HG03066 (cell line): ENCODE measurements around the gene TRAF6.
A peak's percentile ranks its signal among the peaks of the same experiment; 100 is the strongest.
"Not testable (repeated sequence)": the region's sequence is repeated elsewhere in the genome, so short reads cannot be mapped to it uniquely, and the experiment has no call there.

ENCODE experiments used
- ATAC-seq: cut with Tn5 transposase; IDR thresholded peaks from one replicate; pipeline ENCODE4 v1.9.1; 2021; ENCODE audit warnings: low read depth; ENCODE audit not compliant: unreplicated experiment

TRAF6 gene

DNA sequence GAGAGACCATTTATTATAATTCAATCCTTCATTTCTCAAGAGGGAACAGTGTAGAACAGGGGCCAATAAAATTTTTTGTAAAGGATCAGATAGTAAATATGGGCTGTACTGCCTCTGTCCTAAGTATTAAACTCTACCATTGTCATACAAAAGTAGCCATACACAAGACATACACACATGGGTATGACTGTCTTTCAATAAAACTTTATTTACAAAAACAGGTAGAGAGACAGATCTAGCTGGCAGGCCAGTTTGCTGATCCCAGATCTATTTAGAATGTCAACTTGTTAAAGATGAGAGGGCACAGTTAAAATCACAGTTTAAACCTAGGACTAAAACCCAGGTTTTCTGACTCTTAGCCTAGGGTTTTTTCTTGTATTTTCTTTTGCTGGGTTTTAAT lies 16.7 kb downstream of the TRAF6 start:
- ATAC-seq = no peak

- ATAC-seq = peak; percentile 63
Measured at GRCh38 chr11:36492724-36493304, 17.3 kb downstream of the TRAF6 start.

DNA sequence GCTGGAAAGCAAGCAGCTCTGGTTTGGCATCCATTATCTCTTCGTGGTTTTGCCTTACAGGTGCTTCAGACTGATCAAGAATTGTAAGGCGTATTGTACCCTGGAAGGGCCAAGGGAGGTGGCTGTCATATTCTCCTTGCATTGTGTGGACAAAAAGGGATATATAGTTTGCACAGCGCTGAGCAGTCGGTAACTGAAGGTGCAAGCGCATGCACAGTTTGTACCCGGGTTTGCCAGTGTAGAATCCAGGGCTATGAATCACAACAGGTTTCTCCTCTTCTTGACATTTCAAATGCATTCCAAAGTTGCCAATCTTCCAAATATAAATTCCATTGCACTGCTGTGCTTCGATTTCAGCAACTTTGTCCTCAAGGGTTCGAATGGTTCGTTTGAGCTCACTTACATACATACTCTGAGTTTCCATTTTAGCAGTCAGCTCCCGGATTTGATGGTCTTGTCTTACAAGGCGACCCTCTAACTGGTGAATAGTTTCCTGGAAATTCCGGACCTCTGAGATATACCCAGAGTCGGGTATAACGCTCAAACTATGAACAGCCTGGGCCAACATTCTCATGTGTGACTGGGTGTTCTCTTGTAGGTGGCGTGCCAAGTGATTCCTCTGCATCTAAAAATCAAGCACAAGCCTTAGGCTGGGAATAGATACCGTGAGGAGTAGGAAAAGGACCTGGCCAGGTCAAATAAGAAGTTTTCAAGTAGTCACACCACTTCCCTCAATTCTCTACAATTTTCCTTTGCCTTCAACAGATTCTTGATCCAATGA lies 19.9 kb downstream of the TRAF6 start:
- ATAC-seq = no peak

GRCh38 chr11:36488096-36488495 lies 22.0 kb downstream of the TRAF6 start:
- no peak for ATAC-seq

DNA sequence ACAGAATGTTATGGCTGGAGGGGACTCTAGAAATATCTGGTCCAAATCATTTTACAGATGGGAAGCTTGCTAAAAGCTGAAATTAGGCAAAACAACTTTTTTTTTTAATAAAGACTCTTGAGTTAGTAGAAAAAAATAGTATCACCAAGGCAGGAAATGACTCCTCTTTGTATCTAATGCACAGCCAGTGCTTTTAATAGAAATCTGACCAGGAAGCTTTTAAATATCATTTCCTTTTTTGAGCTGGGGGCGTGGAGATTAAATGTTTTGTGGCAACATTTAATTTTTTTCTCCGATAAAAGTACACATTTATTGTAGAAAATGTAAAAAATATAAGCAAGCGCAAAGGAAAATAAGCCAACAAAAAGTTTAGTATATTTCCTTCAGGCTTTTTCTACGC lies 22.5 kb downstream of the TRAF6 start:
- ATAC-seq = no peak

GRCh38 chr11:36485298-36486002 lies 24.6 kb downstream of the TRAF6 start:
- ATAC-seq = no peak

DNA sequence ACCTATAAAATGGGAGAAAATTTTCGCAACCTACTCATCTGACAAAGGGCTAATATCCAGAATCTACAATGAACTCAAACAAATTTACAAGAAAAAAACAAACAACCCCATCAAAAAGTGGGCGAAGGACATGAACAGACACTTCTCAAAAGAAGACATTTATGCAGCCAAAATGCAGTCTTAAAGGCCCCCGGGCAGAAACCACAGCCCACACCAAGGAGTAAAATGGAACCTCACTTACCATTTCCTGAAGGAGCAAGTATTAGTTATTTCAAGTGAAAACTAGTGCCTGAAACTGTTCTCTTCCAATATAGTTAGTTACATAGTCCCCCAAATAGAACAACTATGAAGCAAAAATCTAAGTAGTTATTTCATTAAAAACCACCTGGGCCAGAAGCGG lies 27.0 kb downstream of the TRAF6 start:
- ATAC-seq = not testable (repeated sequence)

GRCh38 chr11:36480833-36481232 lies 29.2 kb downstream of the TRAF6 start:
- no peak for ATAC-seq

GRCh38 chr11:36478700-36479329 lies 31.3 kb downstream of the TRAF6 start:
- no peak for ATAC-seq

DNA sequence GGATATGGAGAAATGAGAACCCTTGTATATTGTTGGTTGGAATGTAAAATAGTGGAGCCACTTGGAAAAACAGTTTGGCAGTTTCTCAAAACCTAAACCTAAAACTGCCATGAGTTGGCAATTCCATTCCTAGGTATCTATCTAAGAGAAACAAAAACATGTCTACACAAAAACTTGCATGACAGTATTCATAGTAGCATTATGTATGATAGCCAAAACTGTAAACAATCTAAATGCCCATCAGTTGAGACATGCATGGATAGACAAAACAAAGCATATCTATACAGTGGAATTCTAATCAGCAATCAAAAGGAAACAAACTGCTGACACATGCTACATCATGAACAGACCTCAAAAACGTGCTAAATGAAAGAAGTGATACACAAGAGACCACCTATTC lies 34.9 kb downstream of the TRAF6 start:
- no peak for ATAC-seq

DNA sequence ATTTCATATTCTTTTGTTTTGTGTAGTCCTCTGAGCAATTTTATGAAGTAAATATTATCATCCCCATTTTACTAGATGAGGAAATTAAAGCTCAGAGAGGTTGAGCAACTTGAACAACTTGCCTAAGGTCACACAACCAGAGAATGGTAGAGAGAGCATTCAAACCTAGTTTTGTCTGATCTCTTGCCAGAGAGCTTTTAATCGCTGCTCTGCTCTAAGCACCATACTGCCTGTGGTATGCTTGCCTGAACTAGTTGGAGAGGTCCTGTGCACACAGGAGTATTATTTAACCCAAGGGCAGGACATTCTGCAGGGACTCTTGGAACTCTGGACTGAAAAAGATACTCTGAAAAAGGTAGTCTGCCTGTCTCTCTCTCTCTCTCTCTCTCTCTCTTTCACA lies 38.5 kb downstream of the TRAF6 start:
- no peak for ATAC-seq

DNA sequence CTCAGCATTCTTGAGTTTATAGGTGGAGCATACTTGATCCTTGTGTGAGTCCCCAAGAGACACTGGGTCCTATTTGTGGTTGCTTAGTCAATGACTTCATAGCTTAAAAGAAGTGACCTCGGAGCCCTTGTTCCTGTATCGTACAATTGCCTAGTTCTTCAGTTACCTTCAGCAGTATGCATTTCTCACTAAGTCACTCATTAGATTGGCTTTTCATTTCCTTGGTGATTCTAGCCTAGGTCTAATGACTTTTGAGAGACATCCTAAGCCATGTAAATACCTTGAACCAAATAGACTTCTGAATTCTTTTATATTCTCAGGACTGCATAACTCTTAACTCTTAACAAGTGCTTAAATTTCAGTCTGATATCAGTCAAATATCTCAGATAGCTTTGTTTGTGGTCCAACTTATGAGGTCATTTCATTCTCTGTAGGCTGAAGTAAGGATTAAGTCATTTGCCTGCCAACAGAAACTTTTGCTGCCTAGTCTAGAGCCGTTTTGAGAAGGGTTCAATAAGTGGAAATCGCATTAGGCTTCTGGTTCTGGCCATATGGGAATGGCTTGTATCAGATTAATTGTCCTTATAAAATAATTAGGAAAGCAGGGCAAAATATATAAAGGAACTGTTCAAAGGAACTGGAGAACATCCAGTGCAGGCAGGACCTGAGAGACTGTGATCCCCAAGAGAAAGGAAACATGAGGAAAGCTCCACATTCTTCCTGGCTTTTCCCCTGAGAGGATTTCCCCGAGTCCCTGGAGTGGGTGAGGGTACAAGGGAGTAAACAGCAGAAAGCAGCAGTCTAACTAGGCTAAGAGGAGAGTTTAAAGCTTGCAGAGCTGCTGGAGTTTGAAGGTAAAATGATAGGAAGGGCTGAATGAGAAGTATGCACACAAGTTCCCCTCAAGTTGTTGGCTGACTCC lies 39.9 kb downstream of the TRAF6 start:
- no peak for ATAC-seq

GRCh38 chr11:36469063-36469462 lies 41.0 kb downstream of the TRAF6 start:
- no peak for ATAC-seq

GRCh38 chr11:36467916-36468315 lies 42.2 kb downstream of the TRAF6 start:
- no peak for ATAC-seq

DNA sequence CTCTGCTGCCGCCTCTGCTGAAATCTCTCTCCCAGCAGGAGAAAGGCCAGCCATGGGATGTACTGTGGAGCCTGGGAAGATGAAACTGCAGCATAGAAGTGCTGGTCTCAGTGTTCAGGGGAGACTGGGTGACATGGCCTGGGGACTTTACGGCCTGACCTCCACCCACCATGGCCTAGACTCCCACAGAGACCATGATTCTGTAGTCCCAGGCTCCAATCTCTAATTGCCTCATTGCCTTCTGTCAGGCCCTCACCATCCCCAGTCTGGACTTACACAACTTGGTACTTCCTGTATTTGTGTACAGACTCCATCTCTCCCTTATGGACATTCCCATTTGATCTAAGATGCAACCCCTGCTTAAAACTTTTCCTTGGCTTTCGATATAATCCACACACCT lies 43.1 kb downstream of the TRAF6 start:
- no peak for ATAC-seq

DNA sequence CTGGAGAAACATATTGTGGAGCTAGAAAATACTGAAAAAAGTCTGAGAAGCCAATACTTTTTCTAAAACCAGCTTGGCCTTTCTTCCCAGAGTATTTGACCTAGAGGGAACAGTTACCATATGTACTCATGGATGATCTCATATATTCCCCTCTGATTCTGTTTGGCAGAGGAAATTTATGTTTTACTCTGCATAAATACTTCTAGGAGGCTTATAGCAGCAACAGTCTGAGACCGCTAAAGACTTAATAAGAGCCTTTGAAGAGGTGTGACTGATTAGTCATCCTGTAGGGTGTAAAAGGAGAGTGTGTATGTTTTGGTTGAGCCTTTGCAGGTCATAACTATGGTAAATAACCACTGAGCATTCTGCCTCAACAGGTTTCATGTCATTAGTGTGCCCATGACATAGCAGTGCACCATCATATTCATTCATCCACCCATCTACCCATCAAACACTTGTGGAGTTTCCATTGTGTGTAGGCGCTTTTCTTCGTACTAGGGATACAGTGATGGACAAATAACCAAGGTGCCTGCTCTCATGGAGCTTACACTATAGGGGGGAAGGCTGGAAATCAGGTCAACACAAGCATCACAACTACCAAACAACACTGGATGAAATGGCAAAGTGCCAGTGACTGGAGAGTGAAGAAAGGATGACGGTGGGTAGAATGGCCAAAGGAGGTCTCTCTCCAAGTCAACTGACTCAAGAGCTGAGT lies 44.5 kb downstream of the TRAF6 start:
- ATAC-seq = no peak

DNA sequence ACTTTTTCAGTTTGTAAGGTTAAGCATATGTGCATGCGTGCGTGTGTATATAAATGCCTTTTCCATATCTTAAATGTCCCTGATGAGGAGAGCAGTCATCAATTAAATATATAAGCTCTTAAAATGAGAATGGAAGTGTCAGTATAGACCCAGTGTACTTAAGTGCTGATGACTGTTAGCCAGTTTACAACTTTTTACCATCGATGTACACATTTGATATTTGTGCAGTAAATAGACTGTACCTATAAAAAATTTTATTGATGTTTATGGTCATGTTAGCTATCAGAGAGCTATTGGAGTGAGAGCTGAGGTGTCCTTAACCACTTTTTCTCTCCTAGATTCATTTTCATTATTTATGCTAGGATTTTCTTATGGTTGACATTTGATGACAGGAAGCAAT lies 45.4 kb downstream of the TRAF6 start:
- ATAC-seq = no peak

GRCh38 chr11:36463781-36464180 lies 46.3 kb downstream of the TRAF6 start:
- ATAC-seq = no peak

DNA sequence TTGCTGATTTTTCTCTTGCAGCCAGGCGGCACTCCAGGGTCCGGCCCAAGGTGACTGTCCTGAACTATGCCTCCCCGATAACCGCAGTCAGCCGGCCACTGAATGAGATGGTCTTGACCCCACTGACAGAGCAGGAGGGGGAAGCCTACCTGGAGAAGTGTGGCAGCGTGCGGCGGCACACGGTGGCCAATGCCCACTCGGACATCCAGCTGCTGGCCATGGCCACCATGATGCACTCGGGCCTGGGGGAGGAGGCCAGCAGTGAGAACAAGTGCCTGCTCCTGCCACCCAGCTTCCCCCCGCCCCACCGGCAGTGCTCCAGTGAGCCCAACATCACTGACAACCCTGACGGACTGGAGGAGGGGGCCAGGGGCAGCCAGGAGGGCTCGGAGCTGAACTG lies 47.8 kb downstream of the TRAF6 start:
- no peak for ATAC-seq

GRCh38 chr11:36460220-36460619 lies 49.9 kb downstream of the TRAF6 start:
- ATAC-seq = no peak
